Measurements from ENCODE around the gene ST6GAL1.

- TF ChIP-seq POLR2AphosphoS5 (IDR thresholded peaks at IDR 0.05) = no peak
- TF ChIP-seq CTCF (IDR thresholded peaks at IDR 0.05) = no peak
- TF ChIP-seq POLR2A (IDR thresholded peaks at IDR 0.05) = no peak
- no peak for TF ChIP-seq EP300 (IDR thresholded peaks at IDR 0.05)
Measured at GRCh38 chr3:187031934-187032333, 101.6 kb downstream of the ST6GAL1 start.
